DMS114 treated with DMSO at 0.1 percent for 48 hours (cell line): ENCODE measurements around the gene SULT2A1.
"Not testable (repeated sequence)": the region's sequence is repeated elsewhere in the genome, so short reads cannot be mapped to it uniquely, and the experiment has no call there.

Experiments
- DNase-seq: peaks from one replicate; lab custom pipeline; 2025; ENCODE audit not compliant: unreplicated experiment; lab: John Stamatoyannopoulos, UW

Gene SULT2A1, protein sequence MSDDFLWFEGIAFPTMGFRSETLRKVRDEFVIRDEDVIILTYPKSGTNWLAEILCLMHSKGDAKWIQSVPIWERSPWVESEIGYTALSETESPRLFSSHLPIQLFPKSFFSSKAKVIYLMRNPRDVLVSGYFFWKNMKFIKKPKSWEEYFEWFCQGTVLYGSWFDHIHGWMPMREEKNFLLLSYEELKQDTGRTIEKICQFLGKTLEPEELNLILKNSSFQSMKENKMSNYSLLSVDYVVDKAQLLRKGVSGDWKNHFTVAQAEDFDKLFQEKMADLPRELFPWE

GRCh38 chr19:47886010-47886559, at the start of gene SULT2A1:
SULT2A1 (minus strand) TSS chr19:47886315; CDS start chr19:47886257, 58 bp downstream.
- no peak for DNase-seq

GRCh38 chr19:47928581-47928980, 42.5 kb upstream of the SULT2A1 start:
- not testable (repeated sequence) for DNase-seq

GRCh38 chr19:47920107-47920506, 34.0 kb upstream of the SULT2A1 start:
- DNase-seq, result not testable (repeated sequence)

- DNase-seq, result not testable (repeated sequence)
Observed at GRCh38 chr19:47910191-47910590, 24.1 kb upstream of the SULT2A1 start.

DNA sequence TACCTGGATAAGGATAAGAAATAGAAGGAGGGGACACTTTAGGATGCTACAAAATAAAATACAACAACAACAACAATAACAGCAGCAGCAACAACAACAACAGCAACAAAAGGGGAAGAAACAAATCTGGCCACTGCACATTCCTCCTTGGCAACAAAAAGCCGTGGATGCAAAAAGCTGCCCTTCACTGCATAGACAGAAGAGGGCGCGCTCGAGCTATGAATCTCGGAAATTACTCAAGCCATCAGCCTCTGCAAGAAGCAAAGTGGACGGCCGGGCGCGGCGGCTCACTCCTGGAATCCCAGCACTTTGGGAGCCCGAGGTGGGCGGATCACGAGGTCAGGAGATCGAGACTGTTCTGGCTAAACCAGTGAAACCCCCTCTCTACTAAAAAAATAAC, 23.2 kb upstream of the SULT2A1 start:
- DNase-seq, result not testable (repeated sequence)

DNA sequence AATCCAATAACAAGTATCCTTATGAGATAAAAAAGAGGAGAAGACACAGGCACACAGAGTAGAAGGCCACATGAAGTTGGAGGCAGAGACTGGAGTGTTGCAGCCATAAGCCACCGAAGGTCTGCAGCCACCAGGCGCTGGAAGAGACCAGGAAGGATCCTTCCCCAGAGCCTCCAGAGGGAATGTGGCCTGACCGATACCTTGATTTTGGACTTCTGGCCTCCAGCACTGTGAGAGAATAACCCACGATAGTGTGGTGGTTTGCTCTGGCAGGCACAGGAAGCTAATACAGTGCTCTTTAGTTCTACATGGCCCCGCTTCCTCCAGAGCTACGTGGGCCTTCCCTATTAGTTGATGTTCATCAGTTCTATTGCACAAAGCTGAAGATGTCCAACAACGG, 15.3 kb upstream of the SULT2A1 start:
- no peak for DNase-seq

- no peak for DNase-seq
Observed at GRCh38 chr19:47899335-47899734, 13.2 kb upstream of the SULT2A1 start.

- DNase-seq, result no peak
Observed at GRCh38 chr19:47897861-47898260, 11.7 kb upstream of the SULT2A1 start.

GRCh38 chr19:47896773-47897172, 10.7 kb upstream of the SULT2A1 start:
- DNase-seq, result no peak

DNA sequence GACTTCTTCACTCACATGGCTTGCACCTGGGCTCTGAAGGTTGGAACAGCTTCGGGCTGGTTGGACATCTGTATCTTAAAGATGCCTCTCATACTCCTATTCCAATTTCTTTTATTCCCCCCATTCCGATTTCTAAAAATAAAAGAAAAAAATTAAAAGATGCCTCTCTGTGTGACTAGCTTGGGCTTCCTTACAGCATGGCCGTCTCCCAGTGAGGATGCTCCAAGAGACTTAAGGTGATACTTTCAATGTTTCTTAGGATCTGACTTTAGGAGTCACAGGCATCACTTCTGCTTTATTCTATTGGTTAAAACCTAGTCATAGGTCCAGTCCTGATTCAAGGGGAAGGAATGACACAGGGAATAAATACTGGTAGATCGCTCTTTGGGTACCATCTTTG, 9.9 kb upstream of the SULT2A1 start:
- no peak for DNase-seq

DNA sequence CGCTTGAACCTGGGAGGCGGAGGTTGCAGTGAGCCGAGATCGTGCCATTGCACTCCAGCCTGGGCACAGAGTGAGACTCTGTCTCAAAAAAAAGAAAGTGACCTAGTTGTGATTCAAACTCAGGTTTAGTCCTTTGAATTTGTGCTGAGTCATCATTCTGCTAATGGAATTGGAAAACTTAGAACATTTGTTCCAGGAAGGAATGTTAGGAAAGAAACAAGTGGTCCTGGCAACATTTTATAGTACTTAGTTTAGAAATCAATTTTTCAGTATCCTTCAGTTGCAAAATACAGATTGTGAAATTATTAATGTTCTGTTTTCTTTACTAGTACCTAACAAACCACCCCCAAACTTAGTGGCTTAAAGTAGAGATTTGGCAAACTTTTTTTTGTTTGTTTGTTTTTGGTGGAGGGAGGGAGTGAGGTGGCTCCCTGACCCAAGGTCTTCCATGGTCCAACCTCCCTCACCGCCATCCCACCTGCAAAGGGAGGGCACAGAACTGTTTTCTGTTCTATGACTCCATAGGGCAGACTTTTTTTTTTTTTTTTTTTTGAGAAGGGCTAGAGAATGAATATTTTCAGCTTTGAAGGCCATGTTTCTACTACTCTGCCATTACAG, 9.2 kb upstream of the SULT2A1 start:
- no peak for DNase-seq

DNA sequence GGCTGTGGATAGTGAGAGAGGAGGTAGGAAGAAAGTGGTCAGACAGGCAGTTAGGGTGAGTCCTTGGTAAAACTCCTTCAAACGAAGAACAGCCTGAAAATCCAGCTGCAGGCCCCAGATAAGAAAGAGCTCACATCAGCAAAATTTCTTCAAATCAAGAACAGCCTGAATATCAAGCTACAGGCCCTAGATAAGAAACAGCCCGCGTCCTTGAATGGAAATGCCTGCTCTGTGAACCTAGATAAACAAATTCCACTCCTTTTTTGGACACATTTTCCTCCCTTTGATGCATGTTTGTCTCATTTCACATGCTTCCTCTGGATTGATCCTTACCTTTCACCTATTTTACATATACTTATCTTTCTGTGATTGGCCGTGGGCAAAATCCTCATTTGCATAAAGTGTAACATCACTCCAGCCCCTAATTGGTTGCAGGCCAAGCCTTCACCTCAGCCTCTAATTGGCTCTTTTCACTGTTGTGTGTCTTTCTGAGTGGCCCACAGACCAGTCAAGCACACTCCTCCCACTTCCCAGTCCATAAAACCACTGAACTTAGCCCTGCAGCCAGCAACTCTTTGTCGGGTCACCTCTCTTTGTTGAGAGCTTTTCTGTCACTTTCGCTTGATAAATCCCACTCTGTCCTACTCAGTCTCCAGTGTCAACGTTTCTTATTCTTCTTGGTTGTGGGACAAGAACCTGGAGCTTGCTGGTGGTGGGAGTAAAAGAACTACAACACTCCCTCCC, 6.0 kb upstream of the SULT2A1 start:
- no peak for DNase-seq

GRCh38 chr19:47891622-47891922, 5.5 kb upstream of the SULT2A1 start:
- no peak for DNase-seq

GRCh38 chr19:47890865-47891621, 4.9 kb upstream of the SULT2A1 start:
- no peak for DNase-seq

DNA sequence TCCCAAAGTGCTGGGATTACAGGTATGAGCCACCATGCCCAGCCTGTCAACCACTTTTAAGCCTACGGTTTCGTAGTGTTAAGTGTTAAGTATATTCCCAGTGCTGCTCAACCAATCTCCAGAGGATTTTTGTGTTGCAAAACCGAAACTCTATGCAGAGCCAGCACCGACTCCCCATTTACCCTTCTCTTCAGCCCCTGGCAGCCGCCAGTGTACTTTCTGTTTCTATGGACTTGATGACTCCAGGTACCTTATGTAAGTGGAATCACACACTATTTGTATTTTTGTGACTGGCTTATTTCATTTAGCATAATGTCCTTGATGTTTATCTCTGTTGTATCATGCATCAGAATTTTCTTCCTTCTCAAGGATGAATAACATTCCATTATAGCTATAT, 1.1 kb downstream of the SULT2A1 start:
- no peak for DNase-seq

- DNase-seq, result no peak
Observed at GRCh38 chr19:47882890-47883289, 3.2 kb downstream of the SULT2A1 start.

DNA sequence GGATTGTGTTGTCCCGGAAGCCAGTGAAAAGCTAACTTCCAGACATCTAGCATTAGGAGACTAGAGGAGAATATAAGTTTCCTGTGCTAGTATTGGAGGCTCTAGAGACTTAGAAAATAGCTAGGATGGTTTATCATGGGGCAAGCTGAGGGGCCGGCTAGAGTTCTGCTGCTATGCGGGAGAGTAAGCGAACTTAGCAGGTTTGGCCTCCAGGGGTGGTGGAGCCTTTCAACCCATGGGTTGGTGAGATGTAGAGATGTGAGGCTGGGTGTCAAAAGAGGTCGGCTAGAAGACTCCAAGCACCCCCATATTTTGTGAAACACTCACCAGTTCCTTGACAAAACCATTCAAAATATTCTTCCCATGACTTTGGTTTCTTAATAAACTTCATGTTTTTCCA, 4.4 kb downstream of the SULT2A1 start:
- no peak for DNase-seq

GRCh38 chr19:47879385-47879784, 6.7 kb downstream of the SULT2A1 start:
- not testable (repeated sequence) for DNase-seq

DNA sequence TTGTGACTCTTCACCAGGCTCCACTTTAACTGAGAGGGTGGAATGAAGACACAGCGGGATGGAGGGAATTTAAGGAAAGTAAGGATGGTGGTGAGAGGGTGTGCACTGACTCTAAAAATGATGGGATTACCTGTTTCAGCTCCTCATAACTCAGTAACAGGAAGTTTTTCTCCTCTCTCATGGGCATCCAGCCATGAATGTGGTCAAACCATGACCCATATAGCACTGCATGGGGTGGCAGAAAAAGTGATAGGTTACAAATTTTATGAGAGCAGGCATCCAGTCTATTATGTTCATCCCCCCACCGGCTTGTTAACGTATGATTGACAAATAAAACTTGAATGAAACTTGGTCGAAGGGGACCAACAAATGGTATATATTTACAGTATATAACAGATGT, 7.2 kb downstream of the SULT2A1 start:
- no peak for DNase-seq

DNA sequence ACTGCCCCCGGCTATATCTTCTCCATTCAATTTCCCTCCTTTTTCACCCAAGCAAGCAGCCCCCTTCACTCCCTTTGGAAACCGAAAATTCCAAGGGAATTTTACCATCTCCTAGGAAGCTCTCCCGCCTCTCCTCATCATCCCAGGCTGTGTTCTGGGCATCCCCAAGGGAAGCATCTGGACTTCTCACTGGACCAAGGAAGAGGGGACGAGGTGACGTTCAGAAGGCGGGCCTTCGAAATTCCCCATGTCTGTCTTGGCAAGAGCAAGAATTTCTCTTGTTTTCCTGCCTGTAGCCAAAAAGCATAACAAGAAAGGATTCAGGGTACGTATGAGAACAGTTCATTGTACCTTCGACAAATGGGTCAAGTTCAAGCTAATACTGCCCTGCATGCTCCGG, 20.9 kb downstream of the SULT2A1 start:
- DNase-seq, result no peak

DNA sequence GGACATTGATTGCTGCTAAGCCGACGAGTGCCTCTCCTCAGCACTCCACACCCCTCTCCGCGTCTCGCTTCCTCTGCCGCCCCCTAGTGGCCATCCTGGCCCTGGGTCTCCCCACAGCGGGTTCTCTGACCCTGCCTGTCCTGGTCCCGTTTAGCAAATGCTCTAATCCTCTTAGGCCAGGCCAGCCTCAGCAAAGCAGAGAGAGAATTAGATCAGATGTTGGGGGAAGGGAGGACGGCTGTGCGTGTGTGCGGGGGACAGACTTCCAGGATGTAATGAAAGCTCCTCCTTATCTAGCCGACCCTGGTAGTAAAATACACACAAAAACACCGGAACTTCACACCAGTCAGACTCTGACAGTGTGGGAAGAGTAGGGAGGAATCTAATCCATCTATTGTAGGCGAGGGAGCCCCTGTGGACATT, 22.6 kb downstream of the SULT2A1 start:
- DNase-seq, result peak; percentile 57
